HG03439 (cell line): ENCODE results near the gene TLE7.

Source experiments
- ATAC-seq: cut with Tn5 transposase; IDR thresholded peaks from one replicate; pipeline ENCODE4 v1.9.1; 2021; ENCODE audit warnings: mild to moderate bottlenecking, moderate library complexity; ENCODE audit not compliant: unreplicated experiment

The TLE7 gene

DNA sequence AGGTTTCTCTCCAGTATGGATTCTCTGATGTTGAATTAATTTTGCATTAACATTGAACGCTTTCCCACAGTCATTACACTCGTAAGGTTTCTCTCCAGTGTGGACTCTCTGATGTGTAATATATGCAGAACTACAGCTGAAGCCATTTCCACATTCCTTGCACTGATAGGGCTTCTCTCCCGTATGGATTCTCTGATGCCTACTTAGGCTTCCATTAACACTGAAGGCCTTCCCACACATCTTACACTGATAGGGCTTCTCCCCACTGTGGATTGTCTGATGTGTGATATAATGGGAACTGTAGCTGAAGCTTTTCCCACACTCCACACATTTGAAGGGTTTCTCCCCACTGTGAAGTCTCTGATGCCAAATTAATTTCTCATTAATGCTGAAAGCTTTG is 7.2 kb upstream of the TLE7 start:
- no peak for ATAC-seq

- no peak for ATAC-seq
Measured at GRCh38 chr16:71448274-71448866, 6.5 kb upstream of the TLE7 start.

DNA sequence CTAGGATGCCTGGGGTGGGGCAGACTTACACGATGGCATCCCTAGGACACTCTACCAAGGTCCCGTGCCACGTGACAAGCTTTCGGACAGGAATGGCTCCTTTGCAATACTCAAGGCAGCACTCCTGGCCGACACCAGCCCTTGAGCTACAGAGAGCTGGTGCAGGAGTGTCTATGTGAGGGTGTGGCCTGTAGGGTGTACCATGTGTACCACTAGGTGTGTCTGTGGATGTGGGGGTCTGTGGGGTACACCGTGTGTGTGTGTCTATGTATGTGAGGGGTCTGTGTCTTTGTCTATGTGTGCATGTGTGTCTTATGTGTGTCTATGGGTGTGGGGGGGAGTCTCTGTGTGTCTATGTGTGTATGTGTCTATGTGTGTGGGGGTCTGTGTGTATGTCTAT is 1.9 kb upstream of the TLE7 start:
- no peak for ATAC-seq

GRCh38 chr16:71441348-71442050 is 355 bp downstream of the TLE7 start:
- ATAC-seq, result no peak

GRCh38 chr16:71440669-71441347 is 1.0 kb downstream of the TLE7 start:
- no peak for ATAC-seq

GRCh38 chr16:71439523-71439922 is 2.3 kb downstream of the TLE7 start:
- ATAC-seq, result no peak

DNA sequence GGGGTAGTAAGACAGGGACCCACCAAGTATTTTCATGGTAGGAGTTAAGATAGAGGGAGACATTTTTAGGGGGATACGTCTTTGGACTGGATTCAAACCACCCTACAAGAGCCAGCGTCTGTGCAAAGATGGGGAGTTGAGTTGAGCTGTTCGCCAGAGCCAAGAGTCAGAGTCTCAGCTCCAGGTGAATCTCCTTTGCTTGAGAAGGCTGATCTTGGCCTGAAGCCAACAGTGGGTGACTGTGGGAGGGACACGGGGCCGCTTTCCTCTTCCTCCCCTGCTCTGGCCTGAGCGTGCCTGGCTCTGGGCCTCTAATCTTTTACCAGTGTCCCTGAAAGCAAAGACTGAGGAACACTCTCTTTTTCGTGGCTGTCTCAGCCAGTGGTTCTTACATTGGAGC is 5.4 kb downstream of the TLE7 start:
- ATAC-seq, result no peak

DNA sequence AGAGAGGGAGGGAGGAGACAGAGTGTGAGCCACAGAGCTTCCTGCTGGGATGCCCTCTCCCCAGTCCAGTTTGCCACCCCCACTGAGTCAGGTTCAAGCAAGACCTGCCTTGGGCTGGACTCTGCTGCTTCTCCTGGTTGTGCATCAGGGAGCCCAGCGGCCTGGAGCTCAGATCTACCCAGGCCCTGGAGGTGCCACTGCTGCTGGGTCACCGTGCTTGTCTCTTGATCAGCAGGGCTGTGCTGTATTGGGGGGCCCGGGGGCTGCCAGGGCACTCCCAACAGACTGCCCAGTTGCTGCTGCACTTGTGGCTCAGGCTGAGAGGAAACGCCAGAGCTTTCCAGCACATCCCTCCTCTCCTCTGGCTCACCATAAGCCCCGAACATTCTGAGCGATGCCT is 8.9 kb downstream of the TLE7 start:
- ATAC-seq, result no peak

DNA sequence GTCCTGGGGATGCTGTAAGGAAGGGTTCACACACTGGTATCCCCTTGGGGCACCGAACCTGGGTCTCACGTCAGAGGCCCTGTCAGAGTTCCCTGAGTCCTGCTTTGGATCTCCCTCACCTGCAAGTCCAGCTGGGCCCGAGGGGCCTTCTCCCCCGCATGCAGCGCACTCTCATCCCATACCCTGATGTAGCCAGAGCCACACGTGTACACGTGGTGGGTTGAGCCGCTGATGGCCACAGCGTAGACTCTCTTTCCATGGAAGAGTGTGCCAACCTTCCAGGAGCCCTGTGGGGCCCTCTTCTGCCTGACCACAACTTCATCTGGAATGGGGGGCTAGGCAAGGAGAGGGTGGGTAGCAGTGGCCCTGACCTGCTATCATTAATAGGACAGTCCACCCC is 9.9 kb downstream of the TLE7 start:
- ATAC-seq, result no peak

- no peak for ATAC-seq
Measured at GRCh38 chr16:71431176-71431575, 10.7 kb downstream of the TLE7 start.

DNA sequence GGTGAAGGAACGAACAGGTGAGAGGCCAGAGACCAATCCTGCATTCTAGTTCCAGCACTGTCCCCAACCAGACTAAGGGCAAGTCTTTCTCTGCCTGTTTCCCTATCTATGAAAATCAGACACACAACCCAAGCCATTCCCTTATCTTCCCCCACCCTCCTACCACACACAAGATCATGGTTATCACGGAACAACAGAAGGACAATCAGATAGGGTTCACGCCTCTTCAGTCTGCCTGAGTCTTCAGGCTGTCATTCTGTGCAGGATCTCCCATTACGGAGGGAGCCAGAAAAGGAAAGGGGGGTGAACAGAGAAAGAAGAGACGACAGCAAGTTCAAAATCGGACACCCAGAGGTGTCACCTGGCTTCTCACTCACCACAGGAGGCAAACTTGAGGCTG is 11.1 kb downstream of the TLE7 start:
- no peak for ATAC-seq

GRCh38 chr16:71429581-71429980 is 12.3 kb downstream of the TLE7 start:
- ATAC-seq, result no peak

DNA sequence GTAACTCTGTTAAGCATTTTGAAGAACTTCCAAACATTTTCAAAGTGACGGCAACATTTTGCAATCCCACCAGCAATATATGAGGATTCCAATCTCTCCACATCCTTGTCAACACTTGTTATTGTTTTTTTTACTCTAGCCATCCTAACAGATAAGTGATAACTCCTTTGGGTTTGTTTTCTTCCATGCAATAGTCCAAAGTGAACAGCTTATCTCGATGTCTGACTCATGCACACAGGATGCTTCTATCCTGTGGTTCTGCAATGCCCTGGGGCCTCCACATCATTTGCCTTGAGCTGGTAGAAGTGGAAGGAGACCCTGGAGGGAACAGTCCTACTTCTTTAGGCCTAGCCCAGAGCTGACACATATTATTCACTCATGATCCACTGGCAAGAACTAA is 13.0 kb downstream of the TLE7 start:
- no peak for ATAC-seq

DNA sequence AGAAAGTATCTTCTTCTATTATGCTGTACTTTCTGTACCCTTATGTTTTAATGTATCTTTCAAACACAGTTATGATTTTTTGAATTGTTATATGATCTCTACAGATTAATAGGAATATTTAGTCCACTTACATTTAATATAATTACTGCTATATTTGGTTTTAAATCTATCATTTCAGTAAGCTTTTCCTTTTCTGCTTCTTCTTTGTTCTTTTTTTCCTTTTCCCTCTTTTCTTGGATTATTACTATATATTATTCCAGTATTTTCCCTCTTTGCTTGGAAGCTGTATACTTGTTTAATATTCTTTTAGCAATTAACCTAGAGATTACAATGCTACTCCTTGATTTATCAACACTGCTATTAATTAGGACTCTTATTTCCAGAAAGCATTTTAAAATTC is 13.5 kb downstream of the TLE7 start:
- no peak for ATAC-seq

DNA sequence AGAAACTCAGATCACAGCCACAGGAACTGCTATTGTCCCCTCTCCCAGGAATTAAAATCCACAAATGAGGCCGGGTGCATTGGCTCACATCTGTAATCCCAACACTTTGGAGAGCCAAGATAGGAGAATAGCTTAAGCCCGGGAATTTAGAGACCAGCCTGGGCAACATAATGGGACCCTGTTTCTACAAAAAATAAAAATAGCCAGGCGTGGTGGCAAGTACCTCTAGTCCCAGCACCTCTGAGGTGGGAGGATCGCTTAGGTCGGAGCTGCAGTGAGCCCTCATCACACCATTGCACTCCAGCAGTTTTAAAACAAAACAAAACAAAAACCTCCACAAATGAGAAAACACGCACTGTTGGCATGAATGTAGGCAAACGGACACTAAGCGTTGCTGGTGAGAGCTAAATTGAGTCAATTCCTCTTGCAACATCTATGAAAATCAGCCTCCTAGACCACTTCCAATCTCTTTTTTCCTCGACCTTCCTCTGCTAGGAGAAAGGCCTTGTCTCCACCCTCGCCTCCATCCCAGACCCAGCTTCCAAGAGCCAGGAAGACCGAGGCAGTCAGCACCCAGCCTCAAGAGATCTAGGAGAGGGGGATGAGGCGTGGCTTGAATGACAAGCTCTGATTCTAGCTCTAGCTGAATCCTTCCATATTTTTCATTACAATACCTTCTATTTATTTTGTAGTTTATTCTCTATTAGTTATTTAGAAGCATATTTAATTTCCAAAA is 14.8 kb downstream of the TLE7 start:
- ATAC-seq, result no peak

DNA sequence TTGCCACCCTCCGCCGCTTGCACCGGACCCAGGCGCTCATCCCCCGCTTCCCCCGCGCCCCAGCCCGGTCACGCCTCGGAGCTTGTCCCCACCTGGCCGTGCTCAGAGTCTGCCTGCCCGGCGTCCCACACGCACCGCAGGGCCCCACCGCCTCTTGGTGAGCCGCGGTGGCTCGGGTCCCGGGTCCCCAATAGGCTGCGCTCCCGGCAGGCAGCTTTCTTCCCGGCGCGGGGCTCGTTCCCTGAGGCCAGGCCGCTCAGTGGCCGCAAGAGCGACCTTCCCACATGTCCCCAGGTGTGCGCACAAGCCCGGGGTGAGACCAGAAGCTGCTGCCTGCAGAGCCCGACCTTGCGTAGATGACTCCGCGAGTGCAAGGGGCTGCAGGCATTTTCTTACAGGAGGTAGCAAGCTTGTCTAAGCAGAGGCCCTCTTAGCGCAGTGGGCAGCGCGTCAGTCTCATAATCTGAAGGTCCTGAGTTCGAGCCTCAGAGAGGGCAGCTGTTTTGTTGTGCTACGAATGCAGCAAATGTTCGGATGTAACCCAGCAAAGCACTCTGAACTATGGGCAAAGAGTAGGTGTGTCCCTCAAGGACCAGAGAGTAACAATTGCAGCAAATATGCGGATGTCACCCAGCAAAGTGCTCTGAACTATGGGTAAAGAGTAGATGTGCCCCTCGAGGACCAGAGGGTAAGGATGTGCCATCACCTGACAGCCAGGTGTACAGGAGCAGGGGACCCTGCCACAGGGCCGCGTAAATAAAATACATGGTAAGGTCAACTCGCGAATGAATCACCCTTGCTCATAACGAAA is 15.6 kb downstream of the TLE7 start:
- ATAC-seq, result no peak

- ATAC-seq, result no peak
Measured at GRCh38 chr16:71425746-71426068, 16.1 kb downstream of the TLE7 start.

- no peak for ATAC-seq
Measured at GRCh38 chr16:71424626-71425025, 17.2 kb downstream of the TLE7 start.

DNA sequence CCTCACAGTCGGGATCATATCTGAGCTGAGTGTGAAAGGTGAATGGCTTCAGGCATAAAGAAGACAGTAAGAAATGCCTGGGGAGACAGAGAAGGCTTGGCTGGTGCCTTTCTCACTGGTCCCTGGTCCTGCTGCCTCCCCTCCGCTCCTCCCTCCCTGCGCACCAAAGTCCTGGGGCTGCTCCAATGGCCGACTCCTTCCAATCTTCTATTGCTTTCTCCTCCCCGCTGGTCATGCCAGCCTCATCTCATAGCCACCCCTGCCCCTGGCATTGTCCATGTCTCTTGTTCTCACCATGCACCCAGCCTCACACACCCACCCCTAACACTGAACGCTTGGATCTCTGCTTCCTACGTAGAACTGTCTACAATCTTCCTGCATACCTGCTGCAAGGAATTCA is 18.0 kb downstream of the TLE7 start:
- ATAC-seq, result no peak

- no peak for ATAC-seq
Measured at GRCh38 chr16:71423016-71423415, 18.8 kb downstream of the TLE7 start.

- ATAC-seq, result no peak
Measured at GRCh38 chr16:71421911-71422310, 19.9 kb downstream of the TLE7 start.
